OCI-LY7 (cell line): Measurements from ENCODE around the gene MTF1. TPM values are rescaled to one million over a fixed set of nuclear protein-coding genes. Genes with fewer than 3 reads are reported as not detected.
A peak's percentile ranks its signal among the peaks of the same experiment; 100 is the strongest.

Experiments
- BruUV-seq: library from RNA; stranded (reverse); fragments of 400-500 nt; replicated peaks from 2 replicates; lab custom pipeline; 2021; lab: Mats Ljungman, UMichigan
- CTCF ChIA-PET: fragments of 300-600 bp; sonication (Branson Sonifier 250); formaldehyde crosslinking; loops from one replicate; lab custom pipeline; 2022; ENCODE audit warnings: antibody characterized with exemption; ENCODE audit not compliant: unreplicated experiment; lab: Charles Lee
- POLR2A ChIA-PET: fragments of 300-600 bp; sonication (Branson Sonifier 250); formaldehyde crosslinking; loops from one replicate; lab custom pipeline; 2022; ENCODE audit warnings: antibody characterized with exemption; lab: Charles Lee
- DNase-seq: peaks from one replicate; pipeline ENCODE4 v3.0.0-alpha.2; 2015; ENCODE audit warnings: low spot score
- H2AFZ ChIP-seq: fragments of 200-600 bp; sonication (generic), shearing (Covaris generic); 2 replicates; pipeline ENCODE4 v1.6.1; 2014; ENCODE audit warnings: mild to moderate bottlenecking, antibody characterized with exemption, low read length, moderate library complexity
- H3K27ac ChIP-seq: fragments of 200-600 bp; sonication (generic); 2 replicates; pipeline ENCODE4 v1.5.1; 2014; ENCODE audit warnings: mixed run types, low read depth, mild to moderate bottlenecking, moderate library complexity, low read length, inconsistent platforms; ENCODE audit not compliant: poor library complexity, severe bottlenecking
- H3K36me3 ChIP-seq: fragments of 200-600 bp; sonication (generic); 2 replicates; pipeline ENCODE4 v1.6.1; 2014; ENCODE audit warnings: mild to moderate bottlenecking, antibody characterized with exemption, low read length, moderate library complexity, mixed read lengths; ENCODE audit not compliant: insufficient read depth
- H3K4me1 ChIP-seq: fragments of 200-600 bp; sonication (generic); 2 replicates; pipeline ENCODE4 v1.5.1; 2014; ENCODE audit warnings: mild to moderate bottlenecking, low read length; ENCODE audit not compliant: insufficient read depth, poor library complexity, severe bottlenecking
- H3K4me2 ChIP-seq: fragments of 200-600 bp; sonication (generic); 2 replicates; pipeline ENCODE4 v1.6.1; 2014; ENCODE audit warnings: mild to moderate bottlenecking, low read length
- H3K4me3 ChIP-seq: fragments of 200-600 bp; sonication (generic); 2 replicates; pipeline ENCODE4 v1.5.1; 2014; ENCODE audit warnings: mild to moderate bottlenecking, low read depth, low read length; ENCODE audit not compliant: poor library complexity, severe bottlenecking
- H3K79me2 ChIP-seq: fragments of 200-600 bp; sonication (generic); 2 replicates; pipeline ENCODE4 v1.6.1; 2016; ENCODE audit warnings: low read depth, mild to moderate bottlenecking, low read length, moderate library complexity, mixed read lengths; ENCODE audit not compliant: insufficient read depth
- H3K9me2 ChIP-seq: fragments of 200-600 bp; sonication (generic); 2 replicates; pipeline ENCODE4 v1.6.1; 2016; ENCODE audit warnings: mild to moderate bottlenecking, low read length, mixed read lengths; ENCODE audit not compliant: insufficient read depth
- H3K9me3 ChIP-seq: fragments of 200-600 bp; sonication (generic); 2 replicates; pipeline ENCODE4 v1.6.1; 2014; ENCODE audit warnings: mild to moderate bottlenecking, mixed run types, low read length, mixed read lengths
- H4K20me1 ChIP-seq: fragments of 200-600 bp; sonication (generic); 2 replicates; pipeline ENCODE4 v1.6.1; 2014; ENCODE audit warnings: mild to moderate bottlenecking, antibody characterized with exemption, low read length, moderate library complexity, mixed read lengths; ENCODE audit not compliant: insufficient read depth
- CTCF ChIP-seq: fragments of 200-600 bp; sonication (generic); conservative IDR thresholded peaks from 2 replicates; pipeline ENCODE4 v1.5.1; 2014; ENCODE audit warnings: mild to moderate bottlenecking, antibody characterized with exemption, low read length, moderate library complexity, mixed read lengths
- EZH2phosphoT487 ChIP-seq: fragments of 200-600 bp; sonication (generic); IDR thresholded peaks from 2 replicates; pipeline ENCODE4 v1.6.1; 2018; ENCODE audit warnings: low read depth, borderline replicate concordance, mild to moderate bottlenecking, mixed run types, antibody characterized with exemption, low read length, moderate library complexity, mixed read lengths
- intact Hi-C: fragments of 100-400 bp; cut with micrococcal nuclease; formaldehyde crosslinking; loops from one replicate; pipeline ENCODE4 v1.10.0; 2022; ENCODE audit not compliant: unreplicated experiment
- total RNA-seq, 2 experiments: library from RNA; depleted of rRNA in 1 of 2; stranded (reverse); fragments of >200 nt in 1 of 2; shearing (Covaris generic) in 1 of 2; gene quantifications; 2 replicates each; pipeline ENCODE4 v1.2.3, GENCODE V29; 2014 to 2022

The MTF1 gene
- total RNA-seq, 2 experiments from 2014 or later: 1.8 to 16.5 TPM

DNA sequence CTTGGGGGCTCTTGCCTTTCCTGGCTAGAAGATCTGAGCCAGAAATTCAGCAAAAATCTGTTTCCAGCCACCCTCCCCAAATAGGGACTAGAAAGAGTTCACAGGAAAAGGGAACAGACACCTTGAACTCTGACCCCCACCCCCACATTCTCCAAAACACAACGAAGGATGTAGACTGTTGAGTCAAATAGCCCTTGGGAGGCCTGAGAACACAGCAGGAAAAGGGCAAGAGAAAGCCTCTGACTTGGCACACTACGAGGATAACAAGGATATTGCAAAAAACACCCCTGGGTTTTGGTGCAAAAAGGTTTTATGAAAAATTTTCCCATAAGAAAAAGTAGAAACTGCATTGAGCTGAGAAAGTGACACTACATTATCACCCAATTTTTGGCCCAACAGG is 49.5 kb downstream of the MTF1 start:
- no peak overlapping the region for H3K27ac ChIP-seq
- H2AFZ ChIP-seq: no peak overlapping the region
- BruUV-seq: no TSS peak
- peaks cover 27% of the 10 kb centered on the region for H3K79me2 ChIP-seq
- H3K4me2 ChIP-seq: no peak overlapping the region
- ChIA-PET CTCF (no interaction called here), POLR2A (no interaction called here)
- H3K9me3 ChIP-seq: no peaks in the 10 kb centered on the region
- H3K4me3 ChIP-seq: no peak overlapping the region
- peaks cover 10% of the 10 kb centered on the region for H4K20me1 ChIP-seq
- H3K9me2 ChIP-seq: no peaks in the 10 kb centered on the region
- intact Hi-C loops: loop anchor here (2.0 kb wide), 2 partner anchors 49 to 117 kb away; partner anchors contain the start of genes CDCA8 and MTF1
- H3K4me1 ChIP-seq: peaks cover 27% of the 10 kb centered on the region
- H3K36me3 ChIP-seq: peaks cover 50% of the 10 kb centered on the region
- TF ChIP-seq EZH2phosphoT487 (no peak), CTCF (no peak)
- no peak for DNase-seq

DNA sequence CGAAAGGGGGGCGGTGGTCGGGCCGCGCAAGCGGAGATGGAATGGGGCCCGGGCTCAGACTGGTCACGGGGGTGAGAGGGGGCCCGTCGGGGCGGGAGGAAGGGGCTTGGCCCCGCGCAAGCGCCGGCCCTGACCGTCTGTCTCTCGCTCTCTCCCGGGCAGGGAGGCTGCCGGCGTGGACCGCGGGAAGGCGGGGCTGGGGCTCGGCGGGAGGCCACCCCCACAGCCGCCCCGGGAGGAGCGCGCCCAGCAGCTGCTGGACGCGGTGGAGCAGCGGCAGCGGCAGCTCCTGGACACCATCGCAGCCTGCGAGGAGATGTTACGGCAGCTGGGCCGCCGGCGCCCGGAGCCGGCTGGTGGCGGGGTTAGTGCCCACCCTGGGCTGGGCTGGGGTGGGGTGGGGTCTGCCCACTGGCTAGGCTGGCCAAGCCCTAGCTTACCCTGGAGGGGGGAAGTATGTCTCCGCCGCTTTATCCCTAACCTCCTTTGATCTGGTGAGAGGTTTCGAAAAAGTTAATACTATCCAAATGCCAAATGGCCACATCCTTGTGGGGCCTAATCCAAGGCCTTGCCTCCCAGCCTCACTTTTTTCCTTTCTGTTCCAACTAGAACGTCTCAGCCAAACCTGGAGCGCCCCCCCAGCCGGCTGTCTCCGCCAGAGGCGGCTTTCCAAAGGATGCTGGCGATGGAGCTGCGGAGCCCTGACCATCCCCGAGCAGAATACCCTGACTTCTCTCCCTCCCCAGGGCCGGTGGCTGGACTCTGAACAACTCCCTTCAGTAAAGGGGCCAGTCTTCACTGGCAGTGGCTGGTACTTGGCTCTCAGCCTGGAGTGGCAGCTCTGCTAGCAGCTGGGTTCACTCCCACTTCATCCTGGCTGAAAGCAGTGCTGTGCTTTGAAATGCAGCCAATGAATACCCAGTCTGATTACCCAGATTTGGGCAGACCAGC is 50.7 kb downstream of the MTF1 start:
- TF ChIP-seq EZH2phosphoT487 (no peak), CTCF (no peak)
- Histone ChIP-seq H3K27ac (no peak overlapping the region), H3K36me3 (peaks cover 52% of the 10 kb centered on the region), H3K4me2 (peak overlapping the region; percentile 91), H4K20me1 (peaks cover 10% of the 10 kb centered on the region), H2AFZ (peak overlapping the region; percentile 44), H3K4me3 (peak overlapping the region; percentile 91), H3K9me3 (no peaks in the 10 kb centered on the region), H3K9me2 (no peaks in the 10 kb centered on the region), H3K79me2 (peaks cover 35% of the 10 kb centered on the region), H3K4me1 (peaks cover 27% of the 10 kb centered on the region)
- POLR2A ChIA-PET: interaction anchor here (0.6 to 1.8 kb wide), 6 partner anchors 10 to 676 kb away, joined by 3 to 4 read pairs (median 4); no protein-coding TSS in a partner anchor
- intact Hi-C loops: loop anchor here (2.0 kb wide), 1 partner anchor 116 kb away; the partner anchor contains the start of gene CDCA8
- peak; percentile 37 for DNase-seq
- BruUV-seq: TSS peak; percentile 67
- CTCF ChIA-PET: interaction anchor here (0.5 to 1.4 kb wide), 5 partner anchors 16 to 1396 kb away, joined by 3 to 22 read pairs (median 12); partner anchors contain the start of gene MACF1
